ENCODE data around the gene ZNF620. TPM values are rescaled to one million over a fixed set of nuclear protein-coding genes. Genes with fewer than 3 reads are reported as not detected.

The ZNF620 gene
- total and polyA plus RNA-seq, 2 experiments from 2014 or later, result 14.1 to 18.0 TPM

GRCh38 chr3:40464339-40465110 lies 41.3 kb upstream of the ZNF620 start (continued):
- TF ChIP-seq ZNF462 (CRISPR knock-in tag; IDR thresholded peaks at IDR 0.05), result no peak

GRCh38 chr3:40465111-40465407 lies 40.8 kb upstream of the ZNF620 start:
- Histone ChIP-seq H3F3A (replicated peaks; ENCODE audit: low read depth) (peaks cover 42% of the 10 kb centered on the region), H3K4me2 (no peak overlapping the region), H3K27me3 (ENCODE audit: insufficient read depth) (no peaks in the 10 kb centered on the region), H3K27ac (ENCODE audit: low read depth) (peak overlapping the region; percentile 89), H2AFZ (no peak overlapping the region), H3K4me1 (ENCODE audit: insufficient read depth) (no peaks in the 10 kb centered on the region), H3K36me3 (ENCODE audit: insufficient read depth) (peaks cover 40% of the 10 kb centered on the region), H3K9me2 (ENCODE audit: insufficient read depth) (no peaks in the 10 kb centered on the region), H3K79me2 (replicated peaks; ENCODE audit: insufficient read depth) (peaks cover 7% of the 10 kb centered on the region), H4K20me1 (replicated peaks; ENCODE audit: insufficient read depth) (peaks cover 35% of the 10 kb centered on the region), H3K4me3 (no peak overlapping the region)
- peak; percentile 57; the same call in 2 of the 3 replicates for ATAC-seq
- H3K27ac Mint-ChIP-seq, result peak overlapping the region; percentile 30
- peaks cover 51% of the 10 kb centered on the region for H3K36me3 Mint-ChIP-seq (ENCODE audit: low read depth)
- DNase-seq (ENCODE audit: low spot score), result no peak
- no peaks in the 10 kb centered on the region for H3K9me3 Mint-ChIP-seq
- no peak overlapping the region for H3K4me3 Mint-ChIP-seq
- TF ChIP-seq REST (IDR thresholded peaks at IDR 0.05; ENCODE audit: unreplicated experiment) (no peak), CREB1 (CRISPR knock-in tag; IDR thresholded peaks at IDR 0.05; ENCODE audit: low read depth) (0 out of 2 replicates have a peak, but pooled peaks have one; percentile 13)
- peaks cover 12% of the 10 kb centered on the region; the same call in 2 of the 3 replicates for H3K4me1 Mint-ChIP-seq
- no peaks in the 10 kb centered on the region for H3K27me3 Mint-ChIP-seq (ENCODE audit: insufficient read depth, low read depth, poor library complexity)

All from GM23338 (cell line).